GM13977 (cell line): ENCODE measurements around the gene BICDL1.

Source experiments
- DNase-seq: peaks from one replicate; pipeline ENCODE4 v3.0.0; 2012; ENCODE audit warnings: low spot score
- in situ Hi-C: fragments of 300-500 bp; cut with MboI; formaldehyde crosslinking; loops from one replicate; pipeline ENCODE4 v1.12.0; 2022; ENCODE audit warnings: low sequenced_read_pairs, low pct_unique_long_range_greater_than_20kb, mixed read lengths, inconsistent platforms; ENCODE audit not compliant: unreplicated experiment
- TF ChIP-seq, protein P1 (sequence below): IDR thresholded peaks from 2 replicates; pipeline ENCODE4 v1.5.1; 2012; ENCODE audit warnings: mild to moderate bottlenecking, control low read depth; ENCODE audit not compliant: insufficient read depth; ENCODE audit errors: extremely low read depth, missing control alignments

Gene BICDL1

GRCh38 chr12:119998471-119999245 lies 9.6 kb downstream of the BICDL1 start:
- no peak for DNase-seq
- TF ChIP-seq, protein P1, sequence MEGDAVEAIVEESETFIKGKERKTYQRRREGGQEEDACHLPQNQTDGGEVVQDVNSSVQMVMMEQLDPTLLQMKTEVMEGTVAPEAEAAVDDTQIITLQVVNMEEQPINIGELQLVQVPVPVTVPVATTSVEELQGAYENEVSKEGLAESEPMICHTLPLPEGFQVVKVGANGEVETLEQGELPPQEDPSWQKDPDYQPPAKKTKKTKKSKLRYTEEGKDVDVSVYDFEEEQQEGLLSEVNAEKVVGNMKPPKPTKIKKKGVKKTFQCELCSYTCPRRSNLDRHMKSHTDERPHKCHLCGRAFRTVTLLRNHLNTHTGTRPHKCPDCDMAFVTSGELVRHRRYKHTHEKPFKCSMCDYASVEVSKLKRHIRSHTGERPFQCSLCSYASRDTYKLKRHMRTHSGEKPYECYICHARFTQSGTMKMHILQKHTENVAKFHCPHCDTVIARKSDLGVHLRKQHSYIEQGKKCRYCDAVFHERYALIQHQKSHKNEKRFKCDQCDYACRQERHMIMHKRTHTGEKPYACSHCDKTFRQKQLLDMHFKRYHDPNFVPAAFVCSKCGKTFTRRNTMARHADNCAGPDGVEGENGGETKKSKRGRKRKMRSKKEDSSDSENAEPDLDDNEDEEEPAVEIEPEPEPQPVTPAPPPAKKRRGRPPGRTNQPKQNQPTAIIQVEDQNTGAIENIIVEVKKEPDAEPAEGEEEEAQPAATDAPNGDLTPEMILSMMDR = no peak
- in situ Hi-C loops = no loop called here

DNA sequence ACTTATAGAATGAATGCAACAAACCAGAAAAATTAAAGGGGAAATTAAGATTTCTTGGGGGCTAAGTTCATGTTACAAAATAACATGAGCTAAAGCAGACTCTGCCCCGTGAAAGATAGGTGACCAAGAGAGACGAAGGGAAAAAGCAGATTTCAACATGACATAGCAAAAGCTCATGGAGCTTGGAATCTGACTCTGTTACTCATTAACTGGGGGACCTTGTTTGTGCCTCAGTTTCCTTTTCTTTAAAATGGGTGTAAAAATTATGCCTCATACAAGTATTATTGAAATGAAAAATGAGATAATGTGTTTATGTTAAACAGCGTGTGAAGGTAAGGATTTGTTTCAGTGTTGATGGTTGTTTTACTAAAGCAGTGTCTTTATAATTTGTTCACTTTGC lies 11.5 kb downstream of the BICDL1 start:
- TF ChIP-seq, protein P1 = no peak
- no peak for DNase-seq
- in situ Hi-C loops = no loop called here

DNA sequence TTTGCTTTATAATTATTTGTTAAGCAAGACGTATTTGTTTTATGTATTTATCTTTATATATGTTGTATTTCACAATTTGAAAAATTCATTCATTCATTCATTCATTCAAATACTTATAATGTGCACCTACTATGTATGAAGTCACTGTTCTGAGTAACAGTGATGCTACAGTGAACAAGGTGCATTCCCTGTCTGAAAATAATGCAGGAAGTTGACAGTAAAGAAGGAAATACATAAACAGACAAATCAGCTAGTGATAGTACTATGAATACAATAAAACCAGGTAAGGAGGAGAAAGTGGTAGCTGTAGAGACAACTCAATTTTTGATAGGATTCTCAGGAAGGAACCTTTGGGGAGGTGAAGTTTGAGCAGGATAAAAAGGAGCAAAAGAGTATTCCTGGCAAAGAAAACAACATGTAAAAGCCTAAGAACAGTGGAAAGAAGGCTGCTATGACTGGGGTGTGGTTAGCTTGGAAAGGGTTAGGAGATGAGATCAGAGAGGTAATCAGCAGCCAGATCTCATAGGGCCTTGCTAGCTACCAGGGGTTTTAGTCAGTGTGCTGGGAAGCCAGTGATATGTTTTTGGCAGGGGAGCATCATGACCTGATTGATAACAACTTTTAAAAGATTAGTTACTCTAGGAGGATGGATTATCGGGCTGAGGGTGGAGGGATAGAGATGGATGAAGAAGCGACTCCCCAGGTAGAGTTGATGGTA lies 17.4 kb downstream of the BICDL1 start:
- in situ Hi-C loops = no loop called here
- no peak for DNase-seq
- TF ChIP-seq, protein P1 = no peak

- in situ Hi-C loops = no loop called here
- DNase-seq = peak; percentile 26
- TF ChIP-seq, protein P1 = no peak
Observed at GRCh38 chr12:120007272-120007671, 18.2 kb downstream of the BICDL1 start.

GRCh38 chr12:120010661-120011230 lies 21.7 kb downstream of the BICDL1 start:
- in situ Hi-C loops = no loop called here
- TF ChIP-seq, protein P1 = no peak

DNA sequence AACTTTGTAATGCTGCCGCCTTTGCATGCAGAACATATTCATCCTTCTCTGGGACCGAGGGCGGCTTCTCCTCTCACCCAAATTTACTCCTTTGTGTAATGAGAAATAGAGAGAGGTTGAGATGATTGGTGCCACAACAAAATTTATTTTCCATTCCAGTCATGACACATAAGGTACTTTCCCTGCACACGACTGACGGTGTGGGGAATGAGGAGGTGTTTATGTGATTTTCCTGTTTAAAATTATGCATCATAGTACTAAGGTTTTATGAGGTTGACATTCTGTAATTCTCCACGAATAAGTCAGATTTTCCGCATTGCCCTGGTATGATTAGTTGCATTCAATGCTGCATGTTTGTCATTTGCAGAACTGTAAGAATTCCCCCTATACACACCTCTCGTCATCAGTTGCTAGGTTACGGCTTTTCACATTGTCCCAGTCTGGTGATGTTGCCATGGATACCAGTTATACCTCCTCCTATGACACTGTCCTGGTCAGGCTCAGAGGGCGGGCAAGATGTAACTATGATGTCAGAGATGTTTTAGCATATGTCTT lies 23.1 kb downstream of the BICDL1 start:
- TF ChIP-seq, protein P1 = no peak
- in situ Hi-C loops = no loop called here
- DNase-seq = peak; percentile 84

More at GRCh38 chr12:120010661-120011230, 21.7 kb downstream of the BICDL1 start:
- DNase-seq = no peak
